Naive thymus-derived CD4-positive, alpha-beta T cell (primary cell): ENCODE measurements around the gene CASP12. TPM values are rescaled to one million over a fixed set of nuclear protein-coding genes. Genes with fewer than 3 reads are reported as not detected.

Source experiments
- ATAC-seq: fragments of 150-1000 bp; cut with Tn5 transposase; 2 replicates; pipeline ENCODE4 v1.10.0; 2021; ENCODE audit warnings: mild to moderate bottlenecking, moderate library complexity
- CTCF ChIA-PET: fragments of 350-600 bp; sonication (Branson Sonifier 250); formaldehyde crosslinking; loops from one replicate; lab custom pipeline; 2021; ENCODE audit warnings: antibody characterized with exemption; lab: Charles Lee
- POLR2A ChIA-PET: fragments of 350-600 bp; sonication (Branson Sonifier 250); formaldehyde crosslinking; loops from one replicate; lab custom pipeline; 2021; ENCODE audit warnings: antibody characterized with exemption, inconsistent platforms; lab: Charles Lee
- DNase-seq, 9 donors: peaks; one replicate each; pipeline versions ENCODE4 v3.0.0 to v3.0.0-alpha.2; 2020 to 2022; ENCODE audit warnings: mixed read lengths in 1 of 9
- H3K27ac ChIP-seq: one replicate; pipeline ENCODE4 v1.7.0; 2013; ENCODE audit warnings: mild to moderate bottlenecking, low read depth, low read length, moderate library complexity
- H3K27me3 ChIP-seq, 2 donors: one replicate each; pipeline ENCODE4 v1.7.0; 2013; ENCODE audit warnings: low read length in 2 of 2, mild to moderate bottlenecking in 2 of 2, moderate library complexity in 2 of 2; ENCODE audit not compliant: control insufficient read depth in 2 of 2, insufficient read depth in 2 of 2
- H3K36me3 ChIP-seq, 3 experiments: 1 replicate in 2 of 3; 2 replicates in 1 of 3; pipeline ENCODE4 v1.7.0; 2013; ENCODE audit warnings: low read length in 3 of 3, mild to moderate bottlenecking in 3 of 3, moderate library complexity in 1 of 3; ENCODE audit not compliant: insufficient read depth in 3 of 3, control insufficient read depth in 2 of 3
- H3K4me1 ChIP-seq, 2 donors: one replicate each; pipeline ENCODE4 v1.7.0; 2013; ENCODE audit warnings: low read length in 2 of 2, mild to moderate bottlenecking in 2 of 2, moderate library complexity in 1 of 2; ENCODE audit not compliant: control insufficient read depth in 2 of 2, insufficient read depth in 2 of 2
- H3K4me3 ChIP-seq: 2 replicates; pipeline ENCODE4 v1.7.0; 2013; ENCODE audit warnings: mild to moderate bottlenecking, low read length
- H3K9me3 ChIP-seq, 3 experiments: 1 replicate in 2 of 3; 2 replicates in 1 of 3; pipeline ENCODE4 v1.7.0; 2013; ENCODE audit warnings: low read length in 3 of 3; ENCODE audit not compliant: control insufficient read depth in 2 of 3
- H3K27ac Mint-ChIP-seq, 9 donors: one replicate each; pipeline ENCODE4 v1.8.0; 2020 to 2022; ENCODE audit warnings: mixed read lengths in 9 of 9, mild to moderate bottlenecking in 8 of 9, moderate library complexity in 5 of 9, inconsistent platforms in 2 of 9
- H3K27me3 Mint-ChIP-seq, 5 donors: one replicate each; pipeline ENCODE4 v1.8.0; 2021 to 2022; ENCODE audit warnings: mixed read lengths in 5 of 5, mild to moderate bottlenecking in 1 of 5
- H3K36me3 Mint-ChIP-seq, 5 donors: one replicate each; pipeline ENCODE4 v1.8.0; 2020 to 2022; ENCODE audit warnings: mixed read lengths in 5 of 5, mild to moderate bottlenecking in 3 of 5, inconsistent platforms in 1 of 5
- H3K4me1 Mint-ChIP-seq, 7 donors: one replicate each; pipeline ENCODE4 v1.8.0; 2020 to 2022; ENCODE audit warnings: mixed read lengths in 7 of 7, mild to moderate bottlenecking in 3 of 7, inconsistent platforms in 1 of 7
- H3K4me3 Mint-ChIP-seq, 10 donors: one replicate each; pipeline ENCODE4 v1.8.0; 2020 to 2022; ENCODE audit warnings: mild to moderate bottlenecking in 10 of 10, mixed read lengths in 10 of 10, moderate library complexity in 6 of 10, inconsistent platforms in 2 of 10
- H3K9me3 Mint-ChIP-seq, 11 donors: one replicate each; pipeline ENCODE4 v1.8.0; 2020 to 2022; ENCODE audit warnings: mixed read lengths in 11 of 11, mild to moderate bottlenecking in 4 of 11, inconsistent platforms in 1 of 11, moderate library complexity in 1 of 11
- intact Hi-C, 2 donors: fragments of 100-400 bp; cut with micrococcal nuclease; formaldehyde crosslinking; loops; one replicate each; pipeline ENCODE4 v1.15.1; 2023
- polyA plus RNA-seq, 2 donors: library from polyadenylated mRNA; unstranded; fragments of 300-500 nt; fragmentation: Illumina TruSeq; gene quantifications; one replicate each; pipeline ENCODE4 v1.2.3, GENCODE V29; 2021
- total RNA-seq, 6 experiments: library from RNA in 5 of 6; stranded (reverse) in 5 of 6; gene quantifications; 1 replicate in 5 of 6; 2 replicates in 1 of 6; pipeline ENCODE4 v1.2.3 and lab custom pipeline; 2021 to 2026

CASP12 gene
- total and polyA plus RNA-seq, 7 experiments from 2014 or later = not detected

DNA sequence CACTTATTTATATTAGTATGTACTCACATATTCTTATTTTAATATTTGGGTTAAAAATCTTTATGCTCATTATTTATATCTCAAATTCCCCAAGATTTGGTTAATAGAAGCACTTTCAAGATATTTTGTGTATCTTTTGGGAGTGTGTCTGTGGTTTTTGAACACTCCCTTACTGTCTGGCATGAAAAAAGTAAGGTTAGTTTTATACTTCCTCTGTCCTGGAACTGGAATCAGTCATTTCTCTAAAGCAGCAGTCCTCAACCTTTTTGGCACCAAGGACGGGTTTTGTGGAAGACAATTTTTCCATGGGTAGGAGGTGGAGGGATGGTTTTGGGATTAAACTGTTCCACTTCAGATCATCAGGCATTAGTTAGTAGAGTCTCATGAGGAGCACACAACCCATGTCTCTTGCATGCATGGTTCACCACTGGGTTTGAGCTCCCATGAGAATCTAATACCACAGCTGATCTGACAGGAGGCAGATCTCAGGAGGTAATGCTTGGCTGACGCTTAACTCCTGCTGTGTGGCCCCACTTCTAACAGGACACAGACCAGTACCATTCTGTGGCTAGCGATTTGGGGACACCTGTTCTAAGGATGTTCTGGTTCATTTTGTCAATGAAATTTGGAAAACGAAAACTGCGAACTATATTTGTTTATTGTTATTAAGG is 60.2 kb downstream of the CASP12 start:
- DNase-seq (no peak), ATAC-seq (no peak)
- Histone ChIP-seq H3K27ac (no peak overlapping the region), H3K27me3 (no peaks in the 10 kb centered on the region), H3K9me3 (peaks cover 0 to 4% (median 3%) of the 10 kb centered on the region in 3 experiments), H3K4me3 (no peak overlapping the region), H3K36me3 (no peaks in the 10 kb centered on the region), H3K4me1 (no peaks in the 10 kb centered on the region)
- intact Hi-C loops = no loop called here
- CTCF ChIA-PET = interaction anchor here (1.1 kb wide), 1 partner anchor 9 kb away, joined by 3 read pairs; no protein-coding TSS in a partner anchor
- H3K27me3 Mint-ChIP-seq = peaks cover 0 to 3% (median 0%) of the 10 kb centered on the region in 5 donors
- peaks cover 0 to 6% (median 0%) of the 10 kb centered on the region in 7 donors for H3K4me1 Mint-ChIP-seq
- peaks cover 4 to 13% (median 7%) of the 10 kb centered on the region in 5 donors for H3K36me3 Mint-ChIP-seq
- H3K9me3 Mint-ChIP-seq = peaks cover 0 to 21% (median 11%) of the 10 kb centered on the region in 11 donors
- no peak overlapping the region for H3K27ac Mint-ChIP-seq
- H3K4me3 Mint-ChIP-seq = no peak overlapping the region
- POLR2A ChIA-PET = no interaction called here

DNA sequence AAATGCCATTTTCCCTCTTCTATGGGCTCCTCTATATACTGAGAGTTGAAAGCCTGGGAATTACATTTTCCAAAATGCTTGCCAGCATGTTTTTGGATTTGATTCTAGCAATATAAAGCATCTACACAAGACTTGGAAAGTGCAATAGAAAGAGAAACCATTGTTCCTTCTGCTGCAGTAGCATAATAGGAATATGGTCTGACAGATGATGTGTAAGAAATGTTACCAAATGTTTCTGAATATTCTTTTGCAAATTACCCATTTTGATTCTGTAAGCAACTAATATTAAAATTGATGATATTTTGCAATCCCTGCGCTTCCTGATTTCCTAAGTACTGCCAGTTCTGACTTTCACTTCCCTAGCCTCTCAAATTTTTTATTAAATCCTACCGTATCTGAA is 61.6 kb downstream of the CASP12 start:
- ChIA-PET POLR2A (no interaction called here), CTCF (no interaction called here)
- Mint-ChIP-seq H3K4me1 (peaks cover 0 to 6% (median 0%) of the 10 kb centered on the region in 7 donors), H3K27me3 (peaks cover 0 to 3% (median 0%) of the 10 kb centered on the region in 5 donors), H3K27ac (no peak overlapping the region), H3K9me3 (peaks cover 0 to 21% (median 11%) of the 10 kb centered on the region in 11 donors), H3K36me3 (peaks cover 4 to 13% (median 7%) of the 10 kb centered on the region in 5 donors), H3K4me3 (no peak overlapping the region)
- Histone ChIP-seq H3K4me3 (no peak overlapping the region), H3K4me1 (no peaks in the 10 kb centered on the region), H3K27ac (no peak overlapping the region), H3K36me3 (no peaks in the 10 kb centered on the region), H3K9me3 (peaks cover 0 to 4% (median 3%) of the 10 kb centered on the region in 3 experiments), H3K27me3 (no peaks in the 10 kb centered on the region)
- DNase-seq = no peak
- ATAC-seq = peak; percentile 24
- intact Hi-C loops = no loop called here

Other genes starting within 250 kb of the CASP12 start
- gene CASP4, start 70.1 kb upstream of the CASP12 start, total RNA-seq = 10 to 100 TPM; 60.7 to 94.7 (median 76.9) TPM
- 10 to 100 TPM; 59.5 to 75.1 TPM for gene CASP4, start 70.1 kb upstream of the CASP12 start, polyA plus RNA-seq
- gene CASP5, start 124.7 kb upstream of the CASP12 start, total RNA-seq = 1 to 10 TPM in 1 of 5 experiments, under 1 TPM in 1, not detected in 3; 0.45 to 2.9 TPM
- gene CASP5, start 124.7 kb upstream of the CASP12 start, polyA plus RNA-seq = not detected
- 100 to 1,000 TPM in 1 of 5 experiments, 10 to 100 TPM in 4; 29.5 to 141 (median 51.8) TPM for gene CASP1, start 136.7 kb upstream of the CASP12 start, total RNA-seq
- gene CASP1, start 136.7 kb upstream of the CASP12 start, polyA plus RNA-seq = 10 to 100 TPM; 70.1 to 70.3 TPM
- 100 to 1,000 TPM in 1 of 5 experiments, 10 to 100 TPM in 4; 37.1 to 103 (median 42.4) TPM for gene CARD16, start 146.9 kb upstream of the CASP12 start, total RNA-seq
- gene CARD16, start 146.9 kb upstream of the CASP12 start, polyA plus RNA-seq = 100 to 1,000 TPM; 168 to 184 TPM
- gene CARD18, start 241.3 kb upstream of the CASP12 start, total RNA-seq = not detected
- gene CARD18, start 241.3 kb upstream of the CASP12 start, polyA plus RNA-seq = not detected